Heart right ventricle (tissue), 16 donors: Measurements from ENCODE around the gene SYTL1. TPM values are rescaled to one million over a fixed set of nuclear protein-coding genes. Genes with fewer than 3 reads are reported as not detected.

Experiments
- ATAC-seq, 8 donors: fragments of 200-7000 bp; cut with Tn5 transposase; one replicate each; pipeline ENCODE4 v1.9.1; 2020; ENCODE audit warnings: mild to moderate bottlenecking in 8 of 8, moderate library complexity in 8 of 8, moderate number of reproducible peaks in 1 of 8
- DNase-seq, 2 donors: peaks; one replicate each; pipeline ENCODE4 v3.0.0-alpha.2; 2020
- H3K27ac ChIP-seq, 10 donors: fragments of 200-600 bp; sonication (generic) in 2 of 10; one replicate each; pipeline versions ENCODE4 v1.5.0 to v1.8.0; 2020 to 2022; ENCODE audit warnings: mild to moderate bottlenecking in 3 of 10
- H3K27me3 ChIP-seq, 7 donors: fragments of 200-600 bp; one replicate each; pipeline ENCODE4 v1.8.0; 2021 to 2022; ENCODE audit warnings: mild to moderate bottlenecking in 2 of 7
- H3K36me3 ChIP-seq, 9 donors: fragments of 200-600 bp; sonication (generic) in 1 of 9; one replicate each; pipeline versions ENCODE4 v1.5.0 to v1.8.0; 2020 to 2022; ENCODE audit warnings: mild to moderate bottlenecking in 2 of 9
- H3K4me1 ChIP-seq, 9 donors: fragments of 200-600 bp; sonication (generic) in 1 of 9; one replicate each; pipeline versions ENCODE4 v1.5.0 to v1.8.0; 2020 to 2022; ENCODE audit warnings: mild to moderate bottlenecking in 4 of 9
- H3K4me3 ChIP-seq, 10 donors: fragments of 200-600 bp; sonication (generic) in 2 of 10; one replicate each; pipeline versions ENCODE4 v1.5.0 to v1.8.0; 2020 to 2022; ENCODE audit warnings: mild to moderate bottlenecking in 7 of 10, moderate library complexity in 2 of 10
- H3K9me3 ChIP-seq, 11 donors: fragments of 200-600 bp in 10 of 11; sonication (generic) in 2 of 11; one replicate each; pipeline versions ENCODE4 v1.5.0 to v1.8.0; 2013 to 2022; ENCODE audit warnings: mild to moderate bottlenecking in 2 of 11, control low read depth in 1 of 11, moderate library complexity in 1 of 11
- CTCF ChIP-seq, 9 donors: fragments of 200-600 bp; sonication (generic) in 2 of 9; IDR thresholded peaks; one replicate each; pipeline versions ENCODE4 v1.5.0 to v1.8.0; 2021 to 2022; ENCODE audit warnings: antibody characterized with exemption in 9 of 9, mild to moderate bottlenecking in 5 of 9, moderate library complexity in 1 of 9
- WGBS, 2 donors: extraction: QIAGEN DNeasy Blood & Tissue Kit; methylation state at CpG; one replicate each; pipeline ENCODE4 v1.1.7; 2013; ENCODE audit warnings: inconsistent platforms in 1 of 2; 5-methylcytosine and 5-hydroxymethylcytosine counted together
- intact Hi-C, 10 donors: fragments of 100-400 bp; cut with DNase I; formaldehyde crosslinking; loops; one replicate each; pipeline versions ENCODE4 v1.11.1 to v1.14.2; 2022
- polyA plus RNA-seq, 2 donors: library from polyadenylated mRNA; stranded (reverse); fragments of 200-250 nt; gene quantifications; one replicate each; pipeline ENCODE4 v1.2.3, GENCODE V29; 2013
- total RNA-seq, 10 donors: library from RNA; stranded (reverse); fragmentation: NEBNext Ultra II Directional in 3 of 10; extraction: Animal tissue kit (Norgen Biotek cat#: 25700) in 3 of 10; gene quantifications; one replicate each; pipeline versions ENCODE4 v1.2.1 to v1.2.4, GENCODE V29; 2021 to 2023
- donor health status: Arrhythmogenic right ventricular cardiomyopathy.
- donor health status: ischemic (EF 13 %, LVEDD 7.1; RV severe dilation, severe dysfunction).
- donor health status: healthy with polysubstance abuse.
- donor health status: DM: no; HTN: yes; CAD: no.
- donor health status: DM: no; HTN: no; CAD: no.
- donor health status: ischemic (EF 25% LVEDD 6.9; RV normal size, moderate dysfunction).
- donor health status: ischemic (EF 25% LVEDD 5.7; RV mildly dilated, moderate dysfunction).
- donor health status: healthy.
- donor health status: DM: yes; HTN: yes; CAD: no.
- donor health status: Ischemic cardiomyopathy.
- donor health status: ischemic (EF 35%, LVEDD 5.7; RV mildly dilated, moderate dysfunction).
- donor health status: nonischemic (EF 11% LVEDD 7.7; RV severe dilation, severe dysfunction).
- donor health status: DM: yes; HTN: yes; CAD: no.
- donor health status: PGD.
- donor health status: ischemic (EF 29% LVEDD 5.4; RV normal size, mild dysfunction).
- donor health status: nonischemic (EF 23%, LVEDD 6.1; RV moderate dilation, normal function).

Gene SYTL1
- total and polyA plus RNA-seq, 12 donors, result 0.30 to 4.3 (median 0.68) TPM

GRCh38 chr1:27356277-27356618, 14.4 kb downstream of the SYTL1 start:
- ATAC-seq, result no peak
- no peaks in the 10 kb centered on the region for H3K27me3 ChIP-seq
- no peak for DNase-seq
- peaks cover under 1 to 32% (median 10%) of the 10 kb centered on the region in 9 donors for H3K4me1 ChIP-seq
- intact Hi-C loops, result loop anchor here in 8 of 10 donors (5.0 to 10.0 kb wide), 2 partner anchors 36 to 51 kb away; partner anchors contain the start of gene GPR3 (in 8 of the 8)
- no peak overlapping the region for H3K4me3 ChIP-seq
- TF ChIP-seq CTCF (IDR thresholded peaks at IDR 0.05), result no peak
- WGBS, 2 donors, result 95 to 96% methylated on average over 13 of the region's 13 CpGs
- peak overlapping the region in 1 of 10 donors; percentile 36 for H3K27ac ChIP-seq
- peaks cover 6 to 88% (median 45%) of the 10 kb centered on the region in 9 donors for H3K36me3 ChIP-seq
- no peaks in the 10 kb centered on the region for H3K9me3 ChIP-seq

- Histone ChIP-seq H3K4me3 (peak overlapping the region in 2 of 10 donors; percentile 15 to 41), H3K4me1 (peaks cover 0 to 29% (median 10%) of the 10 kb centered on the region in 9 donors), H3K27ac (peak overlapping the region in 2 of 10 donors; percentile 21 to 36), H3K27me3 (no peaks in the 10 kb centered on the region), H3K36me3 (peaks cover 8 to 93% (median 50%) of the 10 kb centered on the region in 9 donors), H3K9me3 (no peaks in the 10 kb centered on the region)
- intact Hi-C loops, result loop anchor here in 8 of 10 donors (5.0 to 10.0 kb wide), 2 partner anchors 36 to 52 kb away; partner anchors contain the start of gene GPR3 (in 8 of the 8)
- WGBS, 2 donors, result 88 to 91% methylated on average over 37 of the region's 37 CpGs
- ATAC-seq, result peak in 1 of 8 donors; percentile 7
- no peak for TF ChIP-seq CTCF (IDR thresholded peaks at IDR 0.05)
- no peak for DNase-seq
Observed at GRCh38 chr1:27356619-27357280, 14.9 kb downstream of the SYTL1 start.

- peak; percentile 94 to 100 (median 98) for TF ChIP-seq CTCF (IDR thresholded peaks at IDR 0.05)
- H3K27ac ChIP-seq, result peak overlapping the region in 2 of 10 donors; percentile 21 to 36
- peaks cover 0 to 29% (median 10%) of the 10 kb centered on the region in 9 donors for H3K4me1 ChIP-seq
- no peaks in the 10 kb centered on the region for H3K9me3 ChIP-seq
- H3K36me3 ChIP-seq, result peaks cover 10 to 100% (median 56%) of the 10 kb centered on the region in 9 donors
- H3K4me3 ChIP-seq, result peak overlapping the region in 2 of 10 donors; percentile 15 to 41
- DNase-seq (peak; percentile 69 to 76), ATAC-seq (peak; percentile 33 to 87 (median 69))
- WGBS, 2 donors, result 41 to 49% methylated on average over 40 of the region's 40 CpGs
- H3K27me3 ChIP-seq, result no peaks in the 10 kb centered on the region
- intact Hi-C loops, result loop anchor here in 8 of 10 donors (5.0 to 10.0 kb wide), 2 partner anchors 35 to 53 kb away; partner anchors contain the start of gene GPR3 (in 8 of the 8)
Observed at GRCh38 chr1:27357281-27358037, 15.6 kb downstream of the SYTL1 start.
